Measurements from ENCODE around the gene UBE2E2.

The UBE2E2 gene

DNA sequence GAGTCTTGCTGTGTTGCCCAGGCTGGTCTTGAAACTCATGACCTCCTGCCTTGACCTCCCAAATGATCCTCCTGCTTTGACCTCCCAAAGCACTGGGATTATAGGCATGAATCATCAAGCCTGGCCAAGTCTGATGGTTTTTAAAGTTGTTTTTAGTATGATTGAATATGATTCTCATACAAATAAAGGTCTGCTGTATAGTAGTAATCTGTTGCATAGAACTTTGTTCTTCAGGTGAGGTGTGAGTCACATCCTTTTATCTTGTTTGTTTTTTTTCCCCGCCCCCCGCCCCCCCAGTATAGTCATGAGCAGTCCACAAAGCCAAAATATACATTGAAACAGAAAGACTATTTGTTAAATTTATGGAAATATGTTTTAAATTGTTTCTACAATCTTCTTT lies 39.0 kb downstream of the UBE2E2 start:
- no peak for DNase-seq

DNA sequence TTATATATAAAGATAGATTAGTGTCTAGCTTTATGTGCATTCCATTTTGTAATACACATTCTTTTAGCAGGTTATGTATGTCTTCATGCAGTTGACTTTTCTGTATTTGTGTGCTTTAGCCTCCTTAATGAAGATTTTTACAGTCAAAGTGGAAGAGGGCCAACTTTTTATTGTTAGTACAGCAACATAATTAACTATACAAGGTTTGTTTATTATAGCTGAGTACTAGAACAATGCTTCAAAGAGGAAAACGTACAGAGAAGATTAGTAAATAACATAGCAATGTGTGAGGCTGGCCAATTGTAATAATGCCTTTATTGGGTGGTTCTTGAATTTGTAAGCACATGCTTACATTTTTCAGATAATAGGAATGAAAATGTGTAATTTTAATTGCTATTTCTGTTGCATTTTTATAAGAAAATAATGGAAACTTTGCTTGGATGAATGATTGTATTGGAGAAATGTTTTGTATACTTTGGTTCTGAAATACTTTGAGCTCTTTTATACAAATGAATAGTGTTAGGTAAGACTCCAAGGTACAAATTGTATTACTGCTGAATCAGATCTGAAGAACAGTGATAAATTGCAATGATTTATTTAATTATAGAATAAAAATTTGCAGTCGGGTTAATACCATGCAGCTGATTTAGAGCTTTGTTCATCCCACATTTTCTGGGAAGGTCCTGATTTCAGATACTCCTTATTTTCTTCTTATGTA lies 41.4 kb downstream of the UBE2E2 start:
- no peak for DNase-seq

DNA sequence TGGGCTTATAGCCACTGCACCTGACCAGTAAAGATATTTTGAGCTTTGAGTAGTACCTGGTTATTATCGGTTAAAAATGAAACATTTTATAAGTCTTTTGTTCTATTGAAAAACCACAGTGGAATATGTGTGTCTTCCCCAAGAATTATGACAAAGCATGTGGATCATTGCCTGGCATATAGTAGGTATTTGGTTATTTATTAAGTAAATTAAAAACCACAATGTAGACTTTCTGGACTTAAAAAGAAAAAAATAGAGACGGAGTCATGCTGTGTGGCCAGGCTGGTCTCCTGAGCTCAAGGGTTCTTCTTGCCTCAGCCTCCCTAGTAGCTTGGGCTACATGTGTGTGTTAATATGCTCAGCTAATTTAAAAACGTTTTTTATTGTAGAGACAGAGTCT lies 43.5 kb downstream of the UBE2E2 start:
- no peak for DNase-seq

DNA sequence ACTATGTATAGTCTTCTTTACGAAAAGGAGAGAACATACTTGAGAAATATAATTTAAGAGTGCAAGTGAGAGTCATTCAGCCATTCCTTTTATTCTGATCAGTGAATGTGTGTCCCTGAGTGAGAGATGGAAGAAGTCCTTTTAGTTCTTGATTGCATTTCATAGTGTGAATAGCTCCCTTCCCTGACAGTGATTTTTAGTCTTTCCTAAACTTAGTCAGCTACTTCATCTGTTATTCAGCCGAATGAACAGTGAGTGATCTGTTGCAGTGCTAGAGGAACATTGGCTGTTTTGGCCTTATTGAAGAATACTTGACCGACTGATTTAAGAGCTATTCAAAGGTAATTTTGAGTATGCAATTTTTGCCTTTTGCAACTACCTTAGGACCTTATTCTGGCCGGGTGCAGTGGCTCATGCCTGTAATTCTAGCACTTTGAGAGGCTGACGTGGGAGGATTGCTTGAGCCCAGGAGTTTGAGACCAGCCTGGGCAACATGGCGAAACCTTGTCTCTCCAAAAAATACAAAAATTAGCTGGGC lies 45.5 kb downstream of the UBE2E2 start:
- DNase-seq: no peak

DNA sequence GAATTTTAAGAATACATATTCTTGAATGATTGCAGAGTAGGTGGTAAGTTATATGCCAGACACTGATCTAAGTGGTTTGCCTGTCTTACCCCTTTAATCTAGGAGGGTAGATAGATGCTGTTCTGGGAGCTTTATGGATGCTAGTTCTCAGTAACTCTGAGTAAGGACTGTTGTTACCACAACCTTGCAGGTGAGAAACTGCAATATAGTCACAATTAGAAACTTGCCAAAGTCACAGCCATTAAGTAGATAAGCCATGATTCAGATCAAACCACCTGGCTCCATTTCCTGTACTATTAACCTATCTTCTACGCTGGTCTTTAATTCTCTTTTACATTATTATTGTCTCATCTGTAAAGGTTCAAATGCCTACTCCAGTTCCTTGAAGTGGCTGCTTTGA lies 46.8 kb downstream of the UBE2E2 start:
- no peak for DNase-seq

DNA sequence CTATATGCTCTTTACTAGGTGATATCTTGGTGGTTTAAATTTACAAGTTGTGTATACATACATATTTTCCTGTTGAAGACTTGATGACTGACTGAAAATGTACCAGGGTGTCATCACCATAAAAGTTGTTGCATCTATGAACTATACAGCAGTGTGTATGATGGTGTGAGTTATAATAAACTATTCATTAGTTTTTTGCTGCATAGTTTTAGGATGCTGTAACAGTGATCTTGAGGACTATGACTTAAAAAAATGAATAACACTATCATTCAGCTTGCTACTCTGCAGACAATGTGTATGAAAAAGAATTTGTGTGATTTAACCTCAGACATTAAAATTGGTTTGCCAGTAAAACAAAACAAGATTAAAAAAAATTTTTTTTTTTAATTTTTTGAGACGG lies 49.0 kb downstream of the UBE2E2 start:
- DNase-seq: no peak

DNA sequence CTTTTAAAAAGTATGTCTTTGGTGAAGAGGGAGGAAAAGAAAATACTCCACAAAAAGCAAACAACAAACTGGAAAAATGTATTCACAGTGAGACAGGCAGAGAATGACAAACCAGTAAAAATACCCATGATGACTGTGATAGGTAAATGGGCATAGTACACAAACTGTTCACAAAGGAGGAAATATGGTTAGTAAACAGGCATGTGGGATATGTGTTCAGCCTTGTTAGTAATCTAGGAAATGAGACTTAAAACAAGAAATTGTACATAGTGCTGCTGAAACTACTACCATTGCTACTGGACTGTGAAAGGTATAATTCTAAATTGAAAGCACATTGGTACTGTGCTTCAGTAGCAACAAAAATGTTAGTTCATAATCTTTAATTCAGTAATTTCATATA lies 50.1 kb downstream of the UBE2E2 start:
- DNase-seq: no peak

DNA sequence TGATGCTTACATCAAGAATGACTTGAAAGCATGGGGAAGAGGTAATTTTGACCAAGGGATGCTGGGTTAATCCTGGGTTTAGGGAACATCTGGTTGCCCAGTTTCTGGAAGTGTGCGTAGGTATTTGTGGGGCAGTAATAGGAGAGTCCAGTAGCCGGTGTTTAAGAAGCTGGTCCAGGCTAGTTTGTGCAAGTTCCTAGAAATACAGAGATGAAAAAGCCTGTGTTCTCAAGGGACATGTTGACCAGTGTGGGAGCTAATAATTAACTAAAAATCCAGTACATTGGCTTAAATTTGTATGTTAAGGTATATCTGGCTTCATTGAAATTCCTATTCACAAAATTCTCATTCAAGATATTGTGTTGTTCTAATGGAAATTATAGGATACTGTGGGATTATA lies 51.2 kb downstream of the UBE2E2 start:
- DNase-seq: no peak

DNA sequence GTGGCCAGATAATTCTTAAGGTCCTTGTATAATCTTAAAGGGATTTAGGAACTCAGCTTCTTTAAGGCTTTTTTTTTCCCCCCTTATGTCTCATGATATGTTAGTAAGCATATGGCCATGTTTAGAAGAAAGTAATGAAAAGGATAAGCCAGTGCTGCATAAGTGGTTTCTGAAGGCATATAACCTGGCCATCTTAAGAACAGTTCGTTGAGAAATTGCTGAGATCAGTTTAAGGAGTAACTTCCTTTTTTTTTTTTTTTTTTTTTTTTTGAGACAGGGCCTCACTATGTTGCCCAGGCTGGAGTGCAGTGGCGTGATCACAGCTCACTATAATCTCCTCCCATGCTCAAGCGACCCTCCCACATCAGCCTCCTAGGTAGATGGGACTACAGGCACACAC lies 51.7 kb downstream of the UBE2E2 start:
- DNase-seq: no peak

DNA sequence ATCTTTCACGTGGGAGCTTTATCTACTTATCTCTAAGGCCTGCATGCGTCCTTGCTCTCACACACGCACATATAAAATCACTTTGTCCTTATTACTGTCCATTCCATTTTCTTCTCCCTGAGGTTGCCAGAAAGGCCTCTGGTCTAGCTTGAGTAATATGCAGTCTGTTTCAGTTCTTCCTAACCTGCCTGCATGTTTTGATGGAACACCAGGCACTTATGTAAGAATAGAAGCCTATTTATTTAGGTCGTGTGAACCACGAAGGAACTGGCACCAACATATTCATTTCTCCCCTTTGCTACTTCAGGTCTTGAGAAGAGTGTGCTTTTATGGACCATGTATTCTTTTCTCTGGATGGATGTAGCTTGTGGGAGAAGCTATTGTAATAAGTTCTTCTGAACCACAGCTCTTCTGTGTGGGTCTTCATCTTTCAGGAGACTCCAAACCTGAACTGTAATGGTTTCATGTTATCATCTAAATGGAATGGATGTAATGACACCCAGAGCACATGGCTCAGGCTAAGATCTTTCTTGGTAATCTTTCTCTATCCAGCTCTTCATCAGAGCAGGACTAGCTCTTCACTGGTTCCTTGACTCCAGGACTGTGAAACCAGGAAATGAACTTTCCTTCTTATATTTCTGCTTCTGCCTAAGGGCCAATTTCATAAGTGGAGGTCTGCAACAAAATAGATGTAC lies 53.8 kb downstream of the UBE2E2 start:
- DNase-seq: no peak

DNA sequence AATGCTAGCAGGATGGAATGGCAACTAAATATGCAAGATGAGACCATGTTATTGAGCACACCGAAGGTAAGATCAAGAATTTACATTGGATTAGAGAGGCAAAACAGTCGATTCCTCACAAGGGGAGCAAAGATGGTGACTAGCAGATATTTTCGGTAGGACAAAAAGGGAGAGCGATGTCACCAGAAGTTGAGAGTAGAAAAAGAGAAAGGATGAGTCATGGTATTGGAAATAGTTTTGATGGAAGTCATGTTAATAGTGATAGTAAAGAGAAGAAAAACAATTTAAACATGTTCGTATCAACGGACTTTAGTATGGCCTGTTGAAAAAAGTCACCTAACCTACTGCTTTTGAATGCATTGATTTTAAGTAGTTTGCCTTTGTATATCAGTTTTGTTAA lies 55.0 kb downstream of the UBE2E2 start:
- DNase-seq: no peak

DNA sequence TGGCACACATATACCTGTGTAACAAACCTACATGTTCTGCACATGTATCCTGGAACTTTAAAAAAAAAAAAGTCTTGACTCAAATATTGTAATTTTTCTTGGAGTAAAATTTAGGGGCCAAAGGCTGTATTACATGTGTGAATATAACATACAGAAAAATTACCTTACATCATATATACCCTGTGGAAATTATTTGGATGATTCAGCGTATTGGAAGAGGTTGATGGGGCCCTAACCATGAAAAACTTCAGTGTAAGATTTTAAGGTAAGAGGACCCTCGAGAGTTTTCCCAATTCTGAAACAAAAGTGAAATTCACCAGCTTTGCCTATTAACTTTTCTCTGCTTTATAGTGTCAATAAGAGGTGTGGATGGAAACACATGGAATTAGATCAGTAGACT lies 56.4 kb downstream of the UBE2E2 start:
- DNase-seq: no peak

DNA sequence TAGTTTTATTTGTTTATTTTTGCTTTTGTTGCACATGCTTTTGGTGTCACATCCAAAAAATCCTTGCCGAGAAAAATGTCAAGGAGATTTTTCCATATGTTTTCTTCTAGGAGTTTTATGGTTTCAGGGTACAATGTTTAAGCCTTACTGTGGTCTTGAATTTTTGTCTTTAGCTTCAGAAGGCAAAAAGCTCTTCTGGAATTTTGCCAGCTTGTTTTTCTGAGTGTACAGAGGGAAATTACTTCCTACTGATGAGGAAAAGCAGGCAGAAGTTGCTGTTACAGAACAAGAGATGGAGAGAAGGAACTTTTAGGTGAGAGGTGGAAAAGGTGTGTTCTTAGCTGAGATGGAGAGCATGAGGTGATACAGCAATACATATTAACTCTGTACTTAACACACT lies 59.6 kb downstream of the UBE2E2 start:
- no peak for DNase-seq

DNA sequence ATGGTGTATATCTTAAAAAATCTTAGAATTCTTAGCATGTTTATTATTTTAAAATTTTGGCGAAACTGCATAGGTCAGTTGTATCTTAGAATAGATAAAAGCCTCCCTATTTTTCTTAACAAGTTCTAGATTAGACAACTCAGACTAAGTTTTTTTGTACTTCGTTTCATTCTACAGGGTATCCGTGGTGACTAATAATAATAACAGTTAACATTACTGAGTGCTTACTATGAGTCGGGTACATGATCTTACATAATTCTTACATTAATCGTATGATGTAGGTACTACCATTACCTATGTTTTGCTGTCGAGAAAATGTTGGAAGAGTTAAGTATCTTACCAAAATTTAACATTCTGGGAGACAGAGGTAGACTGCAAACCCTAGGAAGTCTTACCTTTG lies 60.7 kb downstream of the UBE2E2 start:
- DNase-seq: no peak

DNA sequence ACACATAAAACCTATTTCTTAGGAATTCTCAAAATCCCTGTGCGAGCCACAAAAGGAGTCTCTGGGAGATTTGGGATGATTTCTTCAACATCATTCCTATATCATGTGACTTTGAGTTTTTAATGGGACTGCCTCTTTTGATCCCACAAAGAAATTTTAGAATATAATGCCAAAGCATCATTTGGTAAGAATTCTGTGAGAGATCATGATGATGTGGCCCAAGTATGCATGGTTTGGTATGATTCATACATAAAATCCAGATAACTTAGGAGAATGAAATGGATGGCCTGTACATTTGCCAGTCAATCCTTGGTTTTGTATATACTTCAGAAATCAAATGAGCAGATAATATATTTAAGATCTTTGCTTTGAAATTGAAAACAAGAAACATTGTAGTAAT lies 61.3 kb downstream of the UBE2E2 start:
- no peak for DNase-seq

DNA sequence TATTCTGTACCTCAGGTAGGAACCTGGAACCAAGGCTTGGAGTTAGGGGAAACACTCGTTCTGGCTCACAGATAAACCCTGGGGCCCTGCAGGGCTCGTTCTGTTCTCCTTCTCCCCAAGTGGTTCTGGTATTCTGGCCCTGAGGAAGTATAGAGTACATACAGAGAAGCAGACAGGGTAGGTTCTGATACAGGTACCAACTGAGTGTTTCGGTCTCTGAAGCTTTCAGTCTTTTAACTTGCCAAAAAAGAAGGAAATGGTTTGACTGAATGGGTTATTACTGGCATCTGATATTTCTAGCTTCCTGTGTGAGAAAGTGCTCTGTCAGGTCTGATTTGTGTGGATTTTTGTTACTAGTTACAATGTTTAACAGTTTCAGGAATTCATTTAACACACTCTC lies 67.3 kb downstream of the UBE2E2 start:
- no peak for DNase-seq

DNA sequence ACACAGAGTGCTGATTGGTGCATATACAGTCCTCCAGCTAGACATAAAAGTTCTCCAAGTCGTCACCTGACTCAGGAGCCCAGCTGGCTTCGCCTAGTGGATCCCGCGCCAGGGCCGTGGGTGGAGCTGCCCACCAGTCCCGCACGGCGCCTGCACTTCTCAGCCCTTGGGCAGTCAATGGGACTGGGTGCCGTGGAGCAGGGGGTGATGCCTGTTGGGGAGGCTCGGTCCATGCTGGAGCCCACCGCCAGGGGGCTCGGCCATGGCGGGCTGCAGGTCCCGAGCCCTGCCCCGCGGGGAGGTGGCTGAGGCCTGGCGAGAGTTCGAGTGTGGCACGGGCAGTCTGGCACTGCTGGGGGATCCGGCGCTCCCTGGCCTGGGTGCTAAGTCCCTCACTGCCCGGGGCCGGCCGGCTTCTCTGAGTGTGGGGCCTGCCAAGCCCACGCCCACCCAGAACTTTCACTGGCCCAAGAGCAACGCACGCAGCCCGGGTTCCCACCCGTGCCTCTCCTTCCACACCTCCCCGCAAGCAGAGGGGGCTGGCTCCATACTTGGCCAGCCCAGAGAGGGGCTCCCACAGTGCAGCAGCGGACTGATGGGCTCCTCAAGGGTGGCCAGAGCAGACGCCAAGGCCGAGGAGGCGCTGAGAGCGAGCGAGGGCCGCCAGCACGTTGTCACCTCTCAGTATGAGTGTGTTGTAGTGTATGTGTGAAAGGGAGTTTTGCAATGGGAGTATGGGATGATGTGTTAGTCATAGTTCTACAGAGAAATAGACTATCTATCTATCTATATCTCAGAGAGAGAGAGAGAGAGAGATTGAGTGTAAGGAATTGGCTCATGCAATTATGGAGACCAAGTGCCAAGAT lies 69.0 kb downstream of the UBE2E2 start:
- DNase-seq: no peak

DNA sequence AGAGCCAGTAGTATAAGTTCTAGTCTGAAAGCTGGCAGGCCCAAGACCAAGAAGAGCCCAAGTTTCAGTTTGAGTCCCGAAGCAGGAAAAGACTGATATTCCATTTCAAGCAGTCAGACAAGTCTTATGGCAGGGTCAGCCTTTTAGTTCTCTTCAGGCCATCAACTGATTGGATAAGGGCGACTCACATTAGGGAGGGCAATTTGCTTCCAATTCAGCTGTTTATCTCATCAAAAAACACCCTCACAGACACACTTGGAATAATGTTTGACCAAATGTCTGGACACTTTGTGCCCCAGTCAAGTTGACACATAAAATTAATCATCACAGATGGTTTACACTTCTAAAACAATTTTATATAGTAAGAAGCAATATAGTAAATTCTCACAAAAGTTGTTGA lies 69.7 kb downstream of the UBE2E2 start:
- DNase-seq: no peak

DNA sequence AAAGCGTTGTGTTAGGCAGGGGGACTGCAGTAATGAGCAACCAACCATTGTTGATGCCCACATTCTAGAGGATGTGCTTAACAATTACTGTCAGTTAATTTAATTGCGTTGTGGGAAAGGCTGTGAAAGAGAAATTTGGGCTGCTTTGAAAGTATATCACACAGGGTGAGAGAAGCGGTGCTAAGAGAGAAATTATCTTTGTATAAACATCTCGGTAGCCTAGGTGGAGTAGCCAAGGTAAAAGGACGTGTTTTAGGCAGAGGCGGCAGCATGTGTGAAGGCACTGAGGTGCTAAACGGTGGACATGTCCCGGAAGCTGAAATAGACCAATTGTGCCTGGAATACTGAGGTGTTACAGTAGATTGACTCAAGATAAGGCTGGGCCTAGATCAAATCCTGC lies 71.9 kb downstream of the UBE2E2 start:
- no peak for DNase-seq

DNA sequence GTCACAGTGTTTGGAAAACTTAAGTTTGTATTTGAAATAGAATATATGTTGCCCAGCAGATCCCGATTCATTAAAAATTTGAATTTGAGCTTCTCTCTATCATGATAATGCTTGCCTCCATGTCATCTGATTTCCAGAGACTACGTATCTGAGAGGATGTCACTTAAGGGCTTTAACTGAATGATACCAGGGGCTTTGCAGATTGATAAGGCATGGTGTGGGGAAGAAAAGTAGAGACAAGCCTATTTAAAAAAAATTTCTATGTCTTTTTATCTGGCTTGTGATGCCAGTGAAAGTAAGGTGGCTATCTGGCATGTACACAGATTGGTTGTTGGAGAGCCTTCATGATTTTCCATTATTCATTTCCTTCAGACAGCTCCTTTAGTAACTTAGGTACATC lies 72.7 kb downstream of the UBE2E2 start:
- no peak for DNase-seq

DNA sequence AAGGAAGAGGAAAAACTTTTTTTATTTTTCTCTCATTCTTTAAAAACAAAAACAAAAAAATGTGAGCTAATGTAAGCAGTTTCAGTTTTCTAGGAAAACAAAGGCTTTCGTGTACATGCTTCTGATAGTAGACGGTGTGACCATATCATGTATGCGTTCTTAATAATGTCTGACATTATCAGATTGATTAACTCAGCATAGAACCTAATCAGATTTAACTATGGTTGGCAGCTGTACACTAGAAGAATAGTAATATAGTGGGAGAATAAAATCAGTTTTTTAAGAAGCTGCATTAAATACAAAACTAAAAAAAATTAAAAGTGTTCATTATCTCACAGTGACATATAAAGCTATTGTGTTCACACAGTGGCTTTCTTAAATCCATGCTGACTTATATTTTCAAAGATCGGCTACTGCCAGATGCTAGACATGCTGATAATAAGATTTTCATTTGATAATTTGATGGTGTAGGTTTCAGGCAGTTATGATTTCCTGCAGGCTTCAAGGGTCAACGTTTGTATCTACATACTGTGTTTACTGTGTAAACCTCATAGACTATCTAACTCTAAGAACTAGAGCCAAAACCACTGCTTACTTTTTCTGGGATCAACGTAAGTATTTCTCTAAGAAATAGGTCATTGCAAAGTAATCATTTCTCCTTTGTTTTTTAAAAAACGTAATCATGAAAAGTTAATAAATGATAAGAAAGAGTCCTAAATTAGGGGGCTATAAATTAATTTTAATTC lies 74.0 kb downstream of the UBE2E2 start:
- no peak for DNase-seq

DNA sequence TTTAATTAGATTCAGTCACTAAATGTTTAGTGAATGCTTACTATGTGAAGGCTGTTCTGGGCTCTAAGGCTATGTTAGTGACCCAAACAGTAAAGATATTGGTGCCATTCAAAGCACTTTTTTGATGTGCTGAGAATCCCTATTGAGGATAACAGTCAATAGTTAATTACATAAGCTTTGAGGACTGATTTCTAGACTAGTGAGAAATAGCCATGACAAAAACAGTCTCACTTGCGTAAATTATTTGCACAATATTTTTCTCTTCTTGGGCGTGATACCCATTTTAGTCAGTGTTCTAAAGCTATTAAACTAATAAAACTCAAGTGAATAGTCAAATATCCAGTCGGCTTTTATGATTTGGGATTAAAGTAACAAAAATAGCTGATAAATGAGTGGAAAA lies 74.6 kb downstream of the UBE2E2 start:
- DNase-seq: no peak

DNA sequence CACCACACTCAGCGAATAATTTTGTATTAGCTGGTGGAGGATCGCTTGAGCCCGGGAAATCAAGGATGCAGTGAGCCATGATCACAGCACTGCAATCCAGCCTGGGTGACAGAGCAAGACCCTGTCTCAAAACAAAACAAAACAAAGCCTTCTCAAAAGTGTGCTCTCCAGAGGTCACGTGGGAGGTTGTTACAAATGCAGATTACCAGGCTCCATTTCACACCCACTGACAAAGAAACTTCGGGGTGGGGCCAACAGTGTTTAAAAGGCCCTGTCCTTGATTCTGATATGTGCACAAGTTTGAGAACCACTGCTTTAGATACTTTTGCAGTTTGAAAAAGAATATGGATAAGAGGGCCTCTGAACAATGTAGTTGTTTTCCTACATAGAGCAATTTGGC lies 80.5 kb downstream of the UBE2E2 start:
- no peak for DNase-seq

All from stimulated activated CD4-positive, alpha-beta T cell treated with anti-CD3 and anti-CD28 coated beads, Interleukin-2, amount 100 ng/mL, for 48 hours (primary cell).